ENCODE measurements around the gene UNKL.

DNA sequence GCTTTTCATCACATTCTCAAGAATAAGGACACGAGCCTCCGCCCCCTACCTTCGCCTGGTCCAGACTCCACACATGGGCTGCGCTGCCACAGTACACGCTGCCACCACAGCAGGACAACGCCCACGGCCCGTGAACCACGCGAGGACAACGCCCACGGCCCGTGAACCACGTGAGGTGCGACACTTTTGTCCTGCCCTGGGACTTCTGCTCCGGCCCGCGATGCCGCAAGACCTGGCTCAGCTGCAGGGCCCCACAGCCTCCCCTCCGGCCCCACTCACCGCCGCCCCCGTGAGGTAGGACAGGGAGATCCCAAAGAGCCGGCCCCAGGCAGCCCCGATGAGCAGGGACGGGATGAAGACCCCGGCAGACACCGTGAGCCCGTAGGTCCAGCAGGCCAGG is 35.7 kb upstream of the UNKL start:
- TF ChIP-seq CTCF (IDR thresholded peaks at IDR 0.05) = no peak
- TF ChIP-seq EZH2 (IDR thresholded peaks at IDR 0.05; ENCODE audit: borderline replicate concordance, insufficient read depth, low read depth, low read length, poor library complexity, severe bottlenecking) = no peak

Data from B cell (primary cell).